Measurements from ENCODE around the gene BBX. TPM values are rescaled to one million over a fixed set of nuclear protein-coding genes. Genes with fewer than 3 reads are reported as not detected.
A peak's percentile ranks its signal among the peaks of the same experiment; 100 is the strongest.

BBX gene
- total RNA-seq, 1 experiment from 2014 or later: 14.8 TPM

- DNase-seq (ENCODE audit: low read depth): no peak
- in situ Hi-C loops (cut with HindIII; ENCODE audit: low pct_unique_long_range_greater_than_20kb, low sequenced_read_pairs): no loop called here
These were observed 231.2 kb downstream of the BBX start for GRCh38 chr3:107753976-107754375.

- in situ Hi-C loops (cut with HindIII; ENCODE audit: low pct_unique_long_range_greater_than_20kb, low sequenced_read_pairs): no loop called here
- no peak for DNase-seq (ENCODE audit: low read depth)
These were observed 233.9 kb downstream of the BBX start for GRCh38 chr3:107756649-107757048.

- DNase-seq (ENCODE audit: low read depth): no peak
- in situ Hi-C loops (cut with HindIII; ENCODE audit: low pct_unique_long_range_greater_than_20kb, low sequenced_read_pairs): no loop called here
These were observed 234.4 kb downstream of the BBX start for GRCh38 chr3:107757140-107757539.

GRCh38 chr3:107760144-107760543 lies 237.4 kb downstream of the BBX start:
- in situ Hi-C loops (cut with HindIII; ENCODE audit: low pct_unique_long_range_greater_than_20kb, low sequenced_read_pairs): no loop called here

GRCh38 chr3:107761391-107761790 lies 238.6 kb downstream of the BBX start:
- in situ Hi-C loops (cut with HindIII; ENCODE audit: low pct_unique_long_range_greater_than_20kb, low sequenced_read_pairs): no loop called here
- DNase-seq (ENCODE audit: low read depth): no peak

More at GRCh38 chr3:107760144-107760543, 237.4 kb downstream of the BBX start:
- no peak for DNase-seq (ENCODE audit: low read depth)

GRCh38 chr3:107765524-107765923 lies 242.8 kb downstream of the BBX start:
- no peak for DNase-seq (ENCODE audit: low read depth)
- in situ Hi-C loops (cut with HindIII; ENCODE audit: low pct_unique_long_range_greater_than_20kb, low sequenced_read_pairs): no loop called here

GRCh38 chr3:107767897-107768605 lies 245.3 kb downstream of the BBX start:
- no peak for DNase-seq (ENCODE audit: low read depth)
- in situ Hi-C loops (cut with HindIII; ENCODE audit: low pct_unique_long_range_greater_than_20kb, low sequenced_read_pairs): no loop called here

GRCh38 chr3:107769882-107770281 lies 247.1 kb downstream of the BBX start:
- in situ Hi-C loops (cut with HindIII; ENCODE audit: low pct_unique_long_range_greater_than_20kb, low sequenced_read_pairs): no loop called here
- DNase-seq (ENCODE audit: low read depth): no peak

GRCh38 chr3:107772016-107772415 lies 249.3 kb downstream of the BBX start:
- peak; percentile 54 for DNase-seq (ENCODE audit: low read depth)
- in situ Hi-C loops (cut with HindIII; ENCODE audit: low pct_unique_long_range_greater_than_20kb, low sequenced_read_pairs): no loop called here

- no peak for DNase-seq (ENCODE audit: low read depth)
- in situ Hi-C loops (cut with HindIII; ENCODE audit: low pct_unique_long_range_greater_than_20kb, low sequenced_read_pairs): no loop called here
These were observed 253.2 kb downstream of the BBX start for GRCh38 chr3:107775974-107776373.

GRCh38 chr3:107781253-107781652 lies 258.5 kb downstream of the BBX start:
- in situ Hi-C loops (cut with HindIII; ENCODE audit: low pct_unique_long_range_greater_than_20kb, low sequenced_read_pairs): no loop called here
- DNase-seq (ENCODE audit: low read depth): no peak

GRCh38 chr3:107782054-107782453 lies 259.3 kb downstream of the BBX start:
- no peak for DNase-seq (ENCODE audit: low read depth)
- in situ Hi-C loops (cut with HindIII; ENCODE audit: low pct_unique_long_range_greater_than_20kb, low sequenced_read_pairs): no loop called here

- in situ Hi-C loops (cut with HindIII; ENCODE audit: low pct_unique_long_range_greater_than_20kb, low sequenced_read_pairs): no loop called here
These were observed 267.9 kb downstream of the BBX start for GRCh38 chr3:107790612-107791011.

GRCh38 chr3:107791027-107791426 lies 268.3 kb downstream of the BBX start:
- no peak for DNase-seq (ENCODE audit: low read depth)
- in situ Hi-C loops (cut with HindIII; ENCODE audit: low pct_unique_long_range_greater_than_20kb, low sequenced_read_pairs): no loop called here

More at GRCh38 chr3:107790612-107791011, 267.9 kb downstream of the BBX start:
- no peak for DNase-seq (ENCODE audit: low read depth)

GRCh38 chr3:107791450-107791849 lies 268.7 kb downstream of the BBX start:
- no peak for DNase-seq (ENCODE audit: low read depth)
- in situ Hi-C loops (cut with HindIII; ENCODE audit: low pct_unique_long_range_greater_than_20kb, low sequenced_read_pairs): no loop called here

- DNase-seq (ENCODE audit: low read depth): no peak
- in situ Hi-C loops (cut with HindIII; ENCODE audit: low pct_unique_long_range_greater_than_20kb, low sequenced_read_pairs): no loop called here
These were observed 272.1 kb downstream of the BBX start for GRCh38 chr3:107794664-107795443.

- in situ Hi-C loops (cut with HindIII; ENCODE audit: low pct_unique_long_range_greater_than_20kb, low sequenced_read_pairs): no loop called here
- no peak for DNase-seq (ENCODE audit: low read depth)
These were observed 272.8 kb downstream of the BBX start for GRCh38 chr3:107795514-107796094.

- in situ Hi-C loops (cut with HindIII; ENCODE audit: low pct_unique_long_range_greater_than_20kb, low sequenced_read_pairs): no loop called here
These were observed 274.0 kb downstream of the BBX start for GRCh38 chr3:107796791-107797190.

GRCh38 chr3:107797586-107797985 lies 274.8 kb downstream of the BBX start:
- DNase-seq (ENCODE audit: low read depth): no peak
- in situ Hi-C loops (cut with HindIII; ENCODE audit: low pct_unique_long_range_greater_than_20kb, low sequenced_read_pairs): no loop called here

More at GRCh38 chr3:107796791-107797190, 274.0 kb downstream of the BBX start:
- DNase-seq (ENCODE audit: low read depth): no peak
